ENCODE measurements around the gene TMA16. TPM values are rescaled to one million over a fixed set of nuclear protein-coding genes. Genes with fewer than 3 reads are reported as not detected.

Gene TMA16
- total RNA-seq, 4 donors from 2014 or later, result 20.0 to 57.9 (median 23.9) TPM

DNA sequence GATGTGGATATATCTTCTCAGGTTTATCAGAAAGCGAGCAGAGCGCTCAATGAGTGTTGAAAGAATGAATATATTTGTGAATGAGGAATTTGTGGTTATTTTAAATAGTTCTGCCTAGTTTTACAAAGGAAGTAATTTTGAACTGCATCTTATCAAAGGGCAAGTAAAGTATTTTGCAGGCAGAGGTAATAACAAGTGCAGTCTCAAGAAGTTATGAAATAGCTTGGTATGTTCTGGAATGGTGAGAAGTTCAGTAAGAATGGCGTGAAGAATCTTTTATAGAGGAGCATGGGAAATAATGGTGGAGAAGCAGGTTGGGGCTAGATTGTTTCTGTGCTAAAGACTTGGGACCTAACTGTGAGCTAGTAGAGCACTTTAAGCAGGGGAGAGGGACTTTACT, 10.9 kb downstream of the TMA16 start:
- no peak overlapping the region for H3K4me3 ChIP-seq
- H3K36me3 ChIP-seq, result peaks cover 12% of the 10 kb centered on the region
- no peak overlapping the region for H3K27ac ChIP-seq
- TF ChIP-seq, protein P1, sequence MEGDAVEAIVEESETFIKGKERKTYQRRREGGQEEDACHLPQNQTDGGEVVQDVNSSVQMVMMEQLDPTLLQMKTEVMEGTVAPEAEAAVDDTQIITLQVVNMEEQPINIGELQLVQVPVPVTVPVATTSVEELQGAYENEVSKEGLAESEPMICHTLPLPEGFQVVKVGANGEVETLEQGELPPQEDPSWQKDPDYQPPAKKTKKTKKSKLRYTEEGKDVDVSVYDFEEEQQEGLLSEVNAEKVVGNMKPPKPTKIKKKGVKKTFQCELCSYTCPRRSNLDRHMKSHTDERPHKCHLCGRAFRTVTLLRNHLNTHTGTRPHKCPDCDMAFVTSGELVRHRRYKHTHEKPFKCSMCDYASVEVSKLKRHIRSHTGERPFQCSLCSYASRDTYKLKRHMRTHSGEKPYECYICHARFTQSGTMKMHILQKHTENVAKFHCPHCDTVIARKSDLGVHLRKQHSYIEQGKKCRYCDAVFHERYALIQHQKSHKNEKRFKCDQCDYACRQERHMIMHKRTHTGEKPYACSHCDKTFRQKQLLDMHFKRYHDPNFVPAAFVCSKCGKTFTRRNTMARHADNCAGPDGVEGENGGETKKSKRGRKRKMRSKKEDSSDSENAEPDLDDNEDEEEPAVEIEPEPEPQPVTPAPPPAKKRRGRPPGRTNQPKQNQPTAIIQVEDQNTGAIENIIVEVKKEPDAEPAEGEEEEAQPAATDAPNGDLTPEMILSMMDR (IDR thresholded peaks at IDR 0.05), result no peak
- TF ChIP-seq POLR2AphosphoS5 (IDR thresholded peaks at IDR 0.05), result no peak
- no peak for TF ChIP-seq POLR2A (IDR thresholded peaks at IDR 0.05)
- TF ChIP-seq EP300 (IDR thresholded peaks at IDR 0.05), result no peak
- no peak for DNase-seq (ENCODE audit: low spot score in 2 of 2)
- H3K27me3 ChIP-seq, result no peaks in the 10 kb centered on the region
- 89% methylated on average over 3 of the region's 3 CpGs for WGBS
- H3K9me3 ChIP-seq, result no peaks in the 10 kb centered on the region
- H3K4me1 ChIP-seq, result peaks cover 9% of the 10 kb centered on the region

DNA sequence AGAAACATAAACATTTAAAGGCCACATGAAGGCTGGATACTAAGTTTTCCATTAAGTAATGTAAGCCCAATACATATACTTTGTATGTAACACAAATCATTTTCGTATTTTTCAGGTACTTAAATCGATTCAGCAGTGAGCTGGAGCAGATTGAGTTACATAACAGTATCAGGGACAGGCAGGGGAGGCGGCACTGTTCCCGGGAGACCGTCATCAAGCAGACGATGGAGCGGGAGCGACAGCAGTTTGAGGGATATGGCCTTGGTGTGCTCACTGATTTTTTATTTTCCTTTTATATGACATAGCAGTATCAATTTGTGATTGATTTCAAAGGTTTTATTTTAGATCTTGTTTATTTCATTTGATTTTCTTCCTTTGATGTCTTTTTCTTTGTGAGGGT, 20.7 kb downstream of the TMA16 start:
- TF ChIP-seq EP300 (IDR thresholded peaks at IDR 0.05), result no peak
- TF ChIP-seq, protein P1 (IDR thresholded peaks at IDR 0.05), result no peak
- no peak for TF ChIP-seq POLR2A (IDR thresholded peaks at IDR 0.05)
- Histone ChIP-seq H3K27ac (no peak overlapping the region), H3K4me3 (no peak overlapping the region), H3K9me3 (no peaks in the 10 kb centered on the region), H3K27me3 (no peaks in the 10 kb centered on the region), H3K4me1 (no peaks in the 10 kb centered on the region), H3K36me3 (peaks cover 54% of the 10 kb centered on the region)
- DNase-seq (ENCODE audit: low spot score in 2 of 2), result no peak
- WGBS, result 94% methylated on average over 8 of the region's 8 CpGs

DNA sequence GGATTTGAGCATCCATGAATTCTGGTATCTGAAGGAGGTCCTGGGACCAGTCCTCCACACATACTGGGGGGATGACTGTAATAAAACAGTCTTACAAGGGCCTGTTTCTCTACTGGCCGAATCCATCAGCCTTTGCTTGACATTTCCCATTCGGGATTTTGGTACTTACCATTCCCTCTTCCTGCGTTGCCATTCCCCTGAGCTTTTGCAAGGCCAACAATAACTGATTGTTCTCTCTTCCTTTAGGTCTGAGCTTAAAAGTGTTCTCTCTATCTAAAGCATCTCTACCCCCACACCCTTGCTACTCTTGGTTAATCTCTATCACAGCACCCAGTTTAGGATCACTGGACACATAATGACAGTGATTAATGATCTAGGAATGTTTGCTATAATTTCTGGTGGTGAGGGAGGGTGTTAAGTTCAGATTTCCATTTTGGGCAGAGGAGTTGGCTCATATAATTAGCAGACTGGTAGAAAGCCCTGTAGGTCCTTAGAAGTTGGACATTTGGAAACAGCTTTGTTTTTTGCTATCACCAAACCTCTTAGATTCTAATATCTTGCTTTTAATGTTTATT, 29.4 kb downstream of the TMA16 start:
- H3K4me3 ChIP-seq, result no peak overlapping the region

DNA sequence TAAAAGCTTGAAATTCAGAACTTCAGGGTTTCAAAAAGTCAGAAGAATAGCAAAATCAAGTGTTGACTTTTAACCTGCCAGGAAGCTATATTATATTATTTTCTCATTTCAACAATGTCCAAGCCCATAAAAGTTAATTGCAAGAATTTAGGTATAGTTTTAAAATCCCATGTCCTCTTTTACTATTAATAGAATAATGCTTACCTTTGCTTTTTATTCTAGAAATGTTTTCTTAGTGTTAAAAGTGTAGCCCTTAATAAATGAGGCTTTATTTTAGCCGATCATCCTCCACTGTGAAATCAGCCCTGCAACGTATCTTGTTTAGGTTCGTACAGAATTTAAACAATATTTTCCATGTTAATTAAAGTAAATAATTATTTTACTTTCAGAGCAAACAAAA, 31.5 kb downstream of the TMA16 start:
- no peak for DNase-seq (ENCODE audit: low spot score in 2 of 2)
- TF ChIP-seq POLR2AphosphoS5 (IDR thresholded peaks at IDR 0.05) (no peak), EP300 (IDR thresholded peaks at IDR 0.05) (no peak), POLR2A (IDR thresholded peaks at IDR 0.05) (no peak)
- TF ChIP-seq, protein P1 (IDR thresholded peaks at IDR 0.05), result no peak
- no peaks in the 10 kb centered on the region for H3K9me3 ChIP-seq
- no peak overlapping the region for H3K4me3 ChIP-seq
- no peaks in the 10 kb centered on the region for H3K27me3 ChIP-seq
- 96% methylated on average over 3 of the region's 3 CpGs for whole genome bisulfite sequencing
- no peak overlapping the region for H3K27ac ChIP-seq
- peaks cover 56% of the 10 kb centered on the region for H3K36me3 ChIP-seq
- H3K4me1 ChIP-seq, result no peaks in the 10 kb centered on the region

More for the DNA sequence above, 29.4 kb downstream of the TMA16 start:
- Histone ChIP-seq H3K27me3 (no peaks in the 10 kb centered on the region), H3K9me3 (no peaks in the 10 kb centered on the region), H3K4me1 (no peaks in the 10 kb centered on the region), H3K27ac (no peak overlapping the region), H3K36me3 (peaks cover 52% of the 10 kb centered on the region)
- TF ChIP-seq EP300 (IDR thresholded peaks at IDR 0.05) (no peak), POLR2AphosphoS5 (IDR thresholded peaks at IDR 0.05) (no peak), POLR2A (IDR thresholded peaks at IDR 0.05) (no peak)
- TF ChIP-seq, protein P1 (IDR thresholded peaks at IDR 0.05), result no peak
- WGBS, result 85% methylated on average over 3 of the region's 3 CpGs
- DNase-seq (ENCODE audit: low spot score in 2 of 2), result no peak

DNA sequence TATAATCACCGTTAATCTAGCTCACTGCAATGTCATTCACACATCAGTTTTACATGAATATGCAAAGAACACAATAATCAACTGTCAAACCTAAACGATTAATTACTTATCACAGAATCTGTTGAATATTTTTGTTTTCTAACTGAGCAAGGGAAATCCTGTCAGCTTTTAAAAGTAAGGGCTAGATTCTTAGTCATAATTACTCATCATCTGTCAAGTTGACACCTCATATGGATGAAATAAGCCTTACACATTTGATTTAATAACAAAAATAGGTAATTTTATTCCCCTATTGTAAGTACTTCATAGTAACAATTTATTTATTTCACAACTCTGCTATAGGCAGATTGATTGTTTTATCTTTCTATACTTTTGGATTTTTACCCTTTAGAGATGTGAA, 32.7 kb downstream of the TMA16 start:
- H3K36me3 ChIP-seq, result peaks cover 46% of the 10 kb centered on the region
- H3K27ac ChIP-seq, result no peak overlapping the region
- H3K4me3 ChIP-seq, result no peak overlapping the region
- no peaks in the 10 kb centered on the region for H3K4me1 ChIP-seq
- H3K27me3 ChIP-seq, result no peaks in the 10 kb centered on the region
- DNase-seq (ENCODE audit: low spot score in 2 of 2), result no peak
- 81% methylated on average over 2 of the region's 2 CpGs for WGBS
- TF ChIP-seq POLR2AphosphoS5 (IDR thresholded peaks at IDR 0.05) (no peak), POLR2A (IDR thresholded peaks at IDR 0.05) (no peak), EP300 (IDR thresholded peaks at IDR 0.05) (no peak)
- TF ChIP-seq, protein P1 (IDR thresholded peaks at IDR 0.05), result no peak
- H3K9me3 ChIP-seq, result no peaks in the 10 kb centered on the region
